GF-D8 (cell line): ENCODE data around the gene CFAP70.
A peak's percentile ranks its signal among the peaks of the same experiment; 100 is the strongest.

Experiments
- DNase-seq: peaks from one replicate; lab custom pipeline; 2025; lab: John Stamatoyannopoulos, UW

Gene CFAP70

GRCh38 chr10:73252445-73253224 lies 106.0 kb downstream of the CFAP70 start, which contains the start of gene MRPS16:
TSS of gene MRPS16 (minus strand) at chr10:73252644. CDS start at chr10:73252482, 162 bp downstream.
- peak; percentile 88 for DNase-seq

GRCh38 chr10:73251683-73252444 lies 106.8 kb downstream of the CFAP70 start:
- peak; percentile 15 for DNase-seq

- no peak for DNase-seq
These were observed 110.4 kb downstream of the CFAP70 start for GRCh38 chr10:73248259-73248724.

GRCh38 chr10:73247509-73248258 lies 111.0 kb downstream of the CFAP70 start:
- DNase-seq: no peak

GRCh38 chr10:73246646-73247508 lies 111.8 kb downstream of the CFAP70 start, which contains the start of gene DNAJC9:
TSS of gene DNAJC9 (minus strand) at chr10:73247255. CDS start at chr10:73247189, 66 bp downstream.
- peak; percentile 90 for DNase-seq

GRCh38 chr10:73246322-73246645 lies 112.4 kb downstream of the CFAP70 start:
- no peak for DNase-seq

- peak; percentile 53 for DNase-seq
These were observed 113.7 kb downstream of the CFAP70 start for GRCh38 chr10:73244866-73245477.

- no peak for DNase-seq
These were observed 118.8 kb downstream of the CFAP70 start for GRCh38 chr10:73239908-73240307.

- no peak for DNase-seq
These were observed 119.6 kb downstream of the CFAP70 start for GRCh38 chr10:73238990-73239566.

GRCh38 chr10:73234695-73235094 lies 124.0 kb downstream of the CFAP70 start:
- DNase-seq: no peak

- no peak for DNase-seq
These were observed 124.8 kb downstream of the CFAP70 start for GRCh38 chr10:73233883-73234282.

GRCh38 chr10:73232887-73233286 lies 125.8 kb downstream of the CFAP70 start:
- DNase-seq: no peak

GRCh38 chr10:73229567-73229966 lies 129.1 kb downstream of the CFAP70 start:
- no peak for DNase-seq

GRCh38 chr10:73228247-73228646 lies 130.4 kb downstream of the CFAP70 start:
- no peak for DNase-seq

GRCh38 chr10:73226663-73227062 lies 132.0 kb downstream of the CFAP70 start:
- DNase-seq: no peak

GRCh38 chr10:73225518-73225917 lies 133.1 kb downstream of the CFAP70 start:
- no peak for DNase-seq

GRCh38 chr10:73220989-73221388 lies 137.7 kb downstream of the CFAP70 start:
- DNase-seq: no peak

- DNase-seq: no peak
These were observed 139.3 kb downstream of the CFAP70 start for GRCh38 chr10:73219384-73219783.

GRCh38 chr10:73218431-73219191 lies 140.1 kb downstream of the CFAP70 start:
- no peak for DNase-seq

- DNase-seq: no peak
These were observed 141.0 kb downstream of the CFAP70 start for GRCh38 chr10:73217628-73218027.
